GM23248 (cell line): ENCODE results near the gene PLXND1.

Experiments used
- EZH2 ChIP-seq: fragments of 200-600 bp; sonication (generic); IDR thresholded peaks from 2 replicates; pipeline ENCODE4 v1.6.1; 2018; ENCODE audit warnings: antibody characterized with exemption, mild to moderate bottlenecking; ENCODE audit not compliant: insufficient read depth, poor library complexity, severe bottlenecking
- EZH2phosphoT487 ChIP-seq: fragments of 200-600 bp; sonication (generic); IDR thresholded peaks from 2 replicates; pipeline ENCODE4 v1.6.1; 2018; ENCODE audit warnings: antibody characterized with exemption, moderate library complexity, mild to moderate bottlenecking, low read depth; ENCODE audit not compliant: insufficient read depth

DNA sequence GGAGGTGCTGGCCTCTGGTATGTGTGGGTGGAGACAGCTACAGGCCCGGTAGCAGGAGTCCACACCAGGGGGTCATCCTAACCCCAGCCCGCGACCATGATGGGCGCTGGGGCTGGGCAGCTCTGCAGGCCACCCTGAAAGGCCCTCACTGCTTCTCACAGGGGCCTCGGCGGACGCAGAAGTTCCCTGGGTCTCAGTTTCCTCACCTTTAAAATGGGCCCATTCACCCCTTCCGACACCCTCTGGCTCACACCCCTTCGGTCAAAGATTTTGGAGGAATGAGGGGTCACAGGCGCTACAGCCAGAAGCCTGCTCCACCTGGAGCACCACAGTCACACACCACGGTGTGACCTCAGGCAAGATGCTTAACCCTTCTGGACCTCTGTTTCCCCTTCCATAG, 8.0 kb downstream of the PLXND1 start:
- TF ChIP-seq EZH2phosphoT487 (no peak), EZH2 (no peak)
